ENCODE results near the gene SLMAP.
A peak's percentile ranks its signal among the peaks of the same experiment; 100 is the strongest.

Gene SLMAP

GRCh38 chr3:57841818-57842217 lies 85.7 kb downstream of the SLMAP start:
- TF ChIP-seq, protein P1, sequence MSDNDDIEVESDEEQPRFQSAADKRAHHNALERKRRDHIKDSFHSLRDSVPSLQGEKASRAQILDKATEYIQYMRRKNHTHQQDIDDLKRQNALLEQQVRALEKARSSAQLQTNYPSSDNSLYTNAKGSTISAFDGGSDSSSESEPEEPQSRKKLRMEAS (IDR thresholded peaks at IDR 0.05), result no peak
- TF ChIP-seq, protein P2, sequence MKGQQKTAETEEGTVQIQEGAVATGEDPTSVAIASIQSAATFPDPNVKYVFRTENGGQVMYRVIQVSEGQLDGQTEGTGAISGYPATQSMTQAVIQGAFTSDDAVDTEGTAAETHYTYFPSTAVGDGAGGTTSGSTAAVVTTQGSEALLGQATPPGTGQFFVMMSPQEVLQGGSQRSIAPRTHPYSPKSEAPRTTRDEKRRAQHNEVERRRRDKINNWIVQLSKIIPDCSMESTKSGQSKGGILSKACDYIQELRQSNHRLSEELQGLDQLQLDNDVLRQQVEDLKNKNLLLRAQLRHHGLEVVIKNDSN (IDR thresholded peaks at IDR 0.05), result no peak
- TF ChIP-seq ZBTB7A (IDR thresholded peaks at IDR 0.05; ENCODE audit: low read depth) (no peak), EP300 (IDR thresholded peaks at IDR 0.05; ENCODE audit: borderline replicate concordance) (no peak), FOXM1 (IDR thresholded peaks at IDR 0.05; ENCODE audit: borderline replicate concordance, low read depth) (no peak)
- TF ChIP-seq, protein P3, sequence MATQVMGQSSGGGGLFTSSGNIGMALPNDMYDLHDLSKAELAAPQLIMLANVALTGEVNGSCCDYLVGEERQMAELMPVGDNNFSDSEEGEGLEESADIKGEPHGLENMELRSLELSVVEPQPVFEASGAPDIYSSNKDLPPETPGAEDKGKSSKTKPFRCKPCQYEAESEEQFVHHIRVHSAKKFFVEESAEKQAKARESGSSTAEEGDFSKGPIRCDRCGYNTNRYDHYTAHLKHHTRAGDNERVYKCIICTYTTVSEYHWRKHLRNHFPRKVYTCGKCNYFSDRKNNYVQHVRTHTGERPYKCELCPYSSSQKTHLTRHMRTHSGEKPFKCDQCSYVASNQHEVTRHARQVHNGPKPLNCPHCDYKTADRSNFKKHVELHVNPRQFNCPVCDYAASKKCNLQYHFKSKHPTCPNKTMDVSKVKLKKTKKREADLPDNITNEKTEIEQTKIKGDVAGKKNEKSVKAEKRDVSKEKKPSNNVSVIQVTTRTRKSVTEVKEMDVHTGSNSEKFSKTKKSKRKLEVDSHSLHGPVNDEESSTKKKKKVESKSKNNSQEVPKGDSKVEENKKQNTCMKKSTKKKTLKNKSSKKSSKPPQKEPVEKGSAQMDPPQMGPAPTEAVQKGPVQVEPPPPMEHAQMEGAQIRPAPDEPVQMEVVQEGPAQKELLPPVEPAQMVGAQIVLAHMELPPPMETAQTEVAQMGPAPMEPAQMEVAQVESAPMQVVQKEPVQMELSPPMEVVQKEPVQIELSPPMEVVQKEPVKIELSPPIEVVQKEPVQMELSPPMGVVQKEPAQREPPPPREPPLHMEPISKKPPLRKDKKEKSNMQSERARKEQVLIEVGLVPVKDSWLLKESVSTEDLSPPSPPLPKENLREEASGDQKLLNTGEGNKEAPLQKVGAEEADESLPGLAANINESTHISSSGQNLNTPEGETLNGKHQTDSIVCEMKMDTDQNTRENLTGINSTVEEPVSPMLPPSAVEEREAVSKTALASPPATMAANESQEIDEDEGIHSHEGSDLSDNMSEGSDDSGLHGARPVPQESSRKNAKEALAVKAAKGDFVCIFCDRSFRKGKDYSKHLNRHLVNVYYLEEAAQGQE (IDR thresholded peaks at IDR 0.05; ENCODE audit: low read depth), result no peak

- no peak for TF ChIP-seq CEBPB (IDR thresholded peaks at IDR 0.05)
- TF ChIP-seq, protein P3 (IDR thresholded peaks at IDR 0.05; ENCODE audit: low read depth), result no peak
- TF ChIP-seq EGR1 (IDR thresholded peaks at IDR 0.05), result no peak
- TF ChIP-seq CREB1 (IDR thresholded peaks at IDR 0.05; ENCODE audit: low read depth), result no peak
- no peak for TF ChIP-seq TAF1 (IDR thresholded peaks at IDR 0.05; ENCODE audit: low read depth)
- TF ChIP-seq TEAD4 (IDR thresholded peaks at IDR 0.05), result no peak
- TF ChIP-seq NFIC (IDR thresholded peaks at IDR 0.05), result no peak
- TF ChIP-seq YY1 (IDR thresholded peaks at IDR 0.05; ENCODE audit: low read depth), result no peak
- TF ChIP-seq, protein P1 (IDR thresholded peaks at IDR 0.05), result no peak
- no peak for TF ChIP-seq FOXM1 (IDR thresholded peaks at IDR 0.05; ENCODE audit: borderline replicate concordance, low read depth)
- TF ChIP-seq ZBTB7A (IDR thresholded peaks at IDR 0.05; ENCODE audit: low read depth), result no peak
- no peak for TF ChIP-seq TCF12 (IDR thresholded peaks at IDR 0.05; ENCODE audit: low read depth)
- no peak for TF ChIP-seq EP300 (IDR thresholded peaks at IDR 0.05; ENCODE audit: borderline replicate concordance)
Observed at GRCh38 chr3:57848177-57848738, 92.1 kb downstream of the SLMAP start.

- TF ChIP-seq FOXM1 (IDR thresholded peaks at IDR 0.05; ENCODE audit: borderline replicate concordance, low read depth), result no peak
- TF ChIP-seq ZBTB7A (IDR thresholded peaks at IDR 0.05; ENCODE audit: low read depth), result no peak
- TF ChIP-seq, protein P1 (IDR thresholded peaks at IDR 0.05), result no peak
- TF ChIP-seq EP300 (IDR thresholded peaks at IDR 0.05; ENCODE audit: borderline replicate concordance), result no peak
- TF ChIP-seq EGR1 (IDR thresholded peaks at IDR 0.05), result no peak
- no peak for TF ChIP-seq TEAD4 (IDR thresholded peaks at IDR 0.05)
- TF ChIP-seq TCF12 (IDR thresholded peaks at IDR 0.05; ENCODE audit: low read depth), result no peak
- TF ChIP-seq, protein P3 (IDR thresholded peaks at IDR 0.05; ENCODE audit: low read depth), result no peak
- no peak for TF ChIP-seq CREB1 (IDR thresholded peaks at IDR 0.05; ENCODE audit: low read depth)
- TF ChIP-seq TAF1 (IDR thresholded peaks at IDR 0.05; ENCODE audit: low read depth), result no peak
- no peak for TF ChIP-seq NFIC (IDR thresholded peaks at IDR 0.05)
- no peak for TF ChIP-seq YY1 (IDR thresholded peaks at IDR 0.05; ENCODE audit: low read depth)
- no peak for TF ChIP-seq RAD21 (IDR thresholded peaks at IDR 0.05; ENCODE audit: low read depth)
- no peak for TF ChIP-seq CEBPB (IDR thresholded peaks at IDR 0.05)
- TF ChIP-seq, protein P2 (IDR thresholded peaks at IDR 0.05), result no peak
Observed at GRCh38 chr3:57851304-57851703, 95.2 kb downstream of the SLMAP start.

DNA sequence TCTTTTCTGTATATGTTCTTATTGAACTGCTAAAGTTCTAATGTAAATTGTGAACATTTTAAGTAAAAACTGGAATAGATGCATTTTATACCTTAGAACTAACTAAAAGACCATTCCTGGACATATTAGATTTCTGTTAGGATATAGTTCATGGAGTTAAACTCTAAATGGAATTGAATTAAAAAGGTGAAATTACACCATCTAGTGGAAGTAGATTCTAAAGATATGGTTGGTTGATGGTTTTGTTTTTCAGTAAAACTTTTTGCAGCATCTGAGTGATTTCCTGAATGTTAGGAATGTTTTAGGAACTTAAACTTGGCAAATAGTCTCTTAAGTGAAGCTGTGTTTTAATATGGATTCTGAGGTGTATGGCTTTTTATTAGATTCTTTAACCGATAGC lies 96.8 kb downstream of the SLMAP start:
- no peak for TF ChIP-seq CEBPB (IDR thresholded peaks at IDR 0.05)
- TF ChIP-seq, protein P1 (IDR thresholded peaks at IDR 0.05), result no peak
- TF ChIP-seq CREB1 (IDR thresholded peaks at IDR 0.05; ENCODE audit: low read depth), result no peak
- no peak for TF ChIP-seq EGR1 (IDR thresholded peaks at IDR 0.05)
- peak; percentile 40; the same call in 1 of the 2 replicates for TF ChIP-seq RAD21 (IDR thresholded peaks at IDR 0.05; ENCODE audit: low read depth)
- TF ChIP-seq ZBTB7A (IDR thresholded peaks at IDR 0.05; ENCODE audit: low read depth), result no peak
- TF ChIP-seq FOXM1 (IDR thresholded peaks at IDR 0.05; ENCODE audit: borderline replicate concordance, low read depth), result no peak
